Bronchial epithelial cell (primary cell): ENCODE results near the gene LUZP1. TPM values are rescaled to one million over a fixed set of nuclear protein-coding genes. Genes with fewer than 3 reads are reported as not detected.

Experiments
- DNase-seq: peaks from one replicate; pipeline ENCODE4 v3.0.0-alpha.2; 2010; ENCODE audit warnings: low read depth
- FAIRE-seq: peaks from 2 replicates; lab custom pipeline; 2011; peaks lifted over from hg19 to GRCh38; lab: Jason Lieb, UNC
- H3K27me3 ChIP-seq: 2 replicates; pipeline ENCODE4 v1.5.1; 2011; ENCODE audit warnings: low read length; ENCODE audit not compliant: control insufficient read depth, insufficient read depth
- H3K36me3 ChIP-seq: 2 replicates; pipeline ENCODE4 v1.5.1; 2011; ENCODE audit warnings: low read length; ENCODE audit not compliant: control insufficient read depth, insufficient read depth
- H3K4me3 ChIP-seq: 2 replicates; pipeline ENCODE4 v1.5.1; 2011; ENCODE audit warnings: mild to moderate bottlenecking, low read depth, low read length, control low read depth
- CTCF ChIP-seq: IDR thresholded peaks from 2 replicates; pipeline ENCODE4 v1.5.1; 2011; ENCODE audit warnings: mild to moderate bottlenecking, moderate library complexity, low read length, control low read depth, inconsistent platforms; ENCODE audit not compliant: insufficient read depth, severe bottlenecking
- total RNA-seq: library from RNA; depleted of rRNA; stranded (reverse); fragments of >200 nt; gene quantifications from 2 replicates; pipeline ENCODE4 v1.2.1, GENCODE V29; 2014

Gene LUZP1
- total RNA-seq, 1 donor from 2014 or later: 17.6 TPM

- Histone ChIP-seq H3K4me3 (no peak overlapping the region), H3K36me3 (peaks cover 12% of the 10 kb centered on the region), H3K27me3 (no peaks in the 10 kb centered on the region)
- DNase-seq (no peak), FAIRE-seq (no peak)
- no peak for TF ChIP-seq CTCF
These were observed 87.8 kb downstream of the LUZP1 start for GRCh38 chr1:23080885-23081284.

GRCh38 chr1:23079025-23079424, 89.6 kb downstream of the LUZP1 start:
- FAIRE-seq (no peak), DNase-seq (no peak)
- H3K27me3 ChIP-seq: no peaks in the 10 kb centered on the region
- H3K4me3 ChIP-seq: no peak overlapping the region
- H3K36me3 ChIP-seq: peaks cover 9% of the 10 kb centered on the region
- no peak for TF ChIP-seq CTCF

GRCh38 chr1:23074012-23074411, 94.6 kb downstream of the LUZP1 start:
- Histone ChIP-seq H3K27me3 (no peaks in the 10 kb centered on the region), H3K36me3 (peaks cover 11% of the 10 kb centered on the region), H3K4me3 (no peak overlapping the region)
- DNase-seq (peak; percentile 65), FAIRE-seq (no peak)
- no peak for TF ChIP-seq CTCF

- TF ChIP-seq CTCF: no peak
- H3K36me3 ChIP-seq: peaks cover 13% of the 10 kb centered on the region
- FAIRE-seq: no peak
These were observed 99.0 kb downstream of the LUZP1 start for GRCh38 chr1:23069675-23070074.

GRCh38 chr1:23069149-23069548, 99.5 kb downstream of the LUZP1 start:
- Histone ChIP-seq H3K4me3 (no peak overlapping the region), H3K36me3 (peaks cover 15% of the 10 kb centered on the region)

More at GRCh38 chr1:23069675-23070074, 99.0 kb downstream of the LUZP1 start:
- DNase-seq: no peak
- H3K4me3 ChIP-seq: no peak overlapping the region
- no peaks in the 10 kb centered on the region for H3K27me3 ChIP-seq

More at GRCh38 chr1:23069149-23069548, 99.5 kb downstream of the LUZP1 start:
- no peak for TF ChIP-seq CTCF
- DNase-seq (no peak), FAIRE-seq (no peak)
- H3K27me3 ChIP-seq: no peaks in the 10 kb centered on the region
